Liver (tissue), 9 donors: ENCODE results near the gene JAZF1. TPM values are rescaled to one million over a fixed set of nuclear protein-coding genes. Genes with fewer than 3 reads are reported as not detected.

Source experiments
- DNase-seq: peaks from one replicate; pipeline ENCODE4 v3.0.0-alpha.2; 2017; ENCODE audit warnings: low spot score
- H3K27ac ChIP-seq, 2 donors: one replicate each; pipeline ENCODE4 v1.7.0; 2013; ENCODE audit warnings: inconsistent platforms in 2 of 2, low read length in 2 of 2, control low read depth in 1 of 2, low read depth in 1 of 2, mild to moderate bottlenecking in 1 of 2
- H3K27me3 ChIP-seq, 4 donors: one replicate each; pipeline versions ENCODE4 v1.6.1 to v1.7.0; 2013; ENCODE audit warnings: low read length in 3 of 4, inconsistent platforms in 1 of 4, mild to moderate bottlenecking in 1 of 4, moderate library complexity in 1 of 4; ENCODE audit not compliant: control insufficient read depth in 4 of 4, insufficient read depth in 4 of 4
- H3K36me3 ChIP-seq, 4 donors: one replicate each; pipeline versions ENCODE4 v1.6.1 to v1.7.0; 2013; ENCODE audit warnings: low read length in 3 of 4, mild to moderate bottlenecking in 3 of 4, low read depth in 1 of 4, moderate library complexity in 1 of 4; ENCODE audit not compliant: control insufficient read depth in 4 of 4, insufficient read depth in 3 of 4
- H3K4me1 ChIP-seq, 4 donors: one replicate each; pipeline versions ENCODE4 v1.6.1 to v1.7.0; 2013; ENCODE audit warnings: low read length in 3 of 4, mild to moderate bottlenecking in 3 of 4, moderate library complexity in 1 of 4; ENCODE audit not compliant: control insufficient read depth in 4 of 4, insufficient read depth in 4 of 4
- H3K4me3 ChIP-seq, 3 donors: one replicate each; pipeline versions ENCODE4 v1.6.1 to v1.7.0; 2013; ENCODE audit warnings: low read length in 3 of 3, control low read depth in 1 of 3, low read depth in 1 of 3, mild to moderate bottlenecking in 1 of 3
- H3K9ac ChIP-seq, 2 donors: one replicate each; pipeline ENCODE4 v1.7.0; 2013; ENCODE audit warnings: low read length in 2 of 2, mild to moderate bottlenecking in 2 of 2, moderate library complexity in 2 of 2, control low read depth in 1 of 2, low read depth in 1 of 2
- H3K9me3 ChIP-seq, 4 donors: one replicate each; pipeline versions ENCODE4 v1.6.1 to v1.7.0; 2013; ENCODE audit warnings: low read length in 3 of 4; ENCODE audit not compliant: control insufficient read depth in 4 of 4
- ATF3 ChIP-seq: IDR thresholded peaks from 2 replicates; pipeline ENCODE4 v1.6.1; 2016; ENCODE audit warnings: antibody characterized with exemption
- CTCF ChIP-seq: fragments of 150-350 bp; IDR thresholded peaks from 2 replicates; pipeline ENCODE4 v1.5.1; 2017; ENCODE audit warnings: improper control_type of control experiment, low read depth, low read length; ENCODE audit not compliant: missing input control
- EGR1 ChIP-seq, 2 donors: IDR thresholded peaks; 2 replicates each; pipeline ENCODE4 v1.6.1; 2016 to 2018; ENCODE audit warnings: antibody characterized with exemption in 2 of 2, low read depth in 2 of 2
- FOXA2 ChIP-seq: IDR thresholded peaks from 2 replicates; pipeline ENCODE4 v1.6.1; 2016; ENCODE audit warnings: antibody characterized with exemption
- GABPA ChIP-seq, 2 donors: IDR thresholded peaks in 1 of 2; conservative IDR thresholded peaks in 1 of 2; 2 replicates each; pipeline ENCODE4 v1.6.1; 2016; ENCODE audit warnings: antibody characterized with exemption in 2 of 2, mild to moderate bottlenecking in 1 of 2, moderate library complexity in 1 of 2
- HNF4A ChIP-seq, 2 donors: conservative IDR thresholded peaks; 2 replicates each; pipeline ENCODE4 v1.6.1; 2016; ENCODE audit warnings: antibody characterized with exemption in 2 of 2, mild to moderate bottlenecking in 2 of 2
- HNF4G ChIP-seq: IDR thresholded peaks from 2 replicates; pipeline ENCODE4 v1.6.1; 2016; ENCODE audit warnings: antibody characterized with exemption
- JUND ChIP-seq, 2 donors: IDR thresholded peaks; 2 replicates each; pipeline ENCODE4 v1.6.1; 2016; ENCODE audit warnings: antibody characterized with exemption in 2 of 2
- MAX ChIP-seq: IDR thresholded peaks from 2 replicates; pipeline ENCODE4 v1.6.1; 2016; ENCODE audit warnings: antibody characterized with exemption
- NR2F2 ChIP-seq: IDR thresholded peaks from 2 replicates; pipeline ENCODE4 v1.6.1; 2016; ENCODE audit warnings: antibody characterized with exemption
- RAD21 ChIP-seq, 2 donors: IDR thresholded peaks; 2 replicates each; pipeline ENCODE4 v1.6.1; 2016; ENCODE audit warnings: antibody characterized with exemption in 2 of 2, mild to moderate bottlenecking in 2 of 2
- REST ChIP-seq: IDR thresholded peaks from 2 replicates; pipeline ENCODE4 v1.6.1; 2016; ENCODE audit warnings: antibody characterized with exemption, mild to moderate bottlenecking
- RXRA ChIP-seq, 2 donors: IDR thresholded peaks; 2 replicates each; pipeline ENCODE4 v1.6.1; 2017 to 2018; ENCODE audit warnings: antibody characterized with exemption in 2 of 2, mild to moderate bottlenecking in 1 of 2
- SP1 ChIP-seq: IDR thresholded peaks from 2 replicates; pipeline ENCODE4 v1.6.1; 2018; ENCODE audit warnings: antibody characterized with exemption, mild to moderate bottlenecking
- TAF1 ChIP-seq: conservative IDR thresholded peaks from 2 replicates; pipeline ENCODE4 v1.6.1; 2016; ENCODE audit warnings: antibody characterized with exemption, mild to moderate bottlenecking
- YY1 ChIP-seq: IDR thresholded peaks from 2 replicates; pipeline ENCODE4 v1.6.1; 2016; ENCODE audit warnings: antibody characterized with exemption, mild to moderate bottlenecking
- ZBTB33 ChIP-seq: IDR thresholded peaks from 2 replicates; pipeline ENCODE4 v1.6.1; 2016; ENCODE audit warnings: antibody characterized with exemption
- WGBS: extraction: QIAGEN DNeasy Blood & Tissue Kit; methylation state at CpG from one replicate; pipeline ENCODE4 v1.1.7; 2013; 5-methylcytosine and 5-hydroxymethylcytosine counted together
- polyA plus RNA-seq, 2 donors: library from polyadenylated mRNA; stranded (reverse) in 1 of 2; unstranded in 1 of 2; fragments of 200-250 nt in 1 of 2; fragments of >200 nt in 1 of 2; fragmentation: Nextera tagmentation in 1 of 2; extraction: Ambion mirVana in 1 of 2; gene quantifications; one replicate each; pipeline versions ENCODE4 v1.2.1 to v1.2.3, GENCODE V29; 2013 to 2015
- total RNA-seq, 2 donors: library from RNA; depleted of rRNA; stranded (reverse); fragments of >200 nt; gene quantifications; one replicate each; pipeline ENCODE4 v1.2.3, GENCODE V29; 2014
- donor health status: healthy.
- donor health status: healthy.
- donor health status: healthy.
- donor health status: healthy.
- donor health status: healthy.

JAZF1 gene
- total and polyA plus RNA-seq, 4 donors = 2.7 to 17.8 (median 4.0) TPM

GRCh38 chr7:27795977-27796376 is 384.6 kb downstream of the JAZF1 start:
- Histone ChIP-seq H3K27me3 (no peaks in the 10 kb centered on the region), H3K27ac (no peak overlapping the region), H3K9me3 (no peaks in the 10 kb centered on the region), H3K36me3 (peaks cover 4 to 31% (median 30%) of the 10 kb centered on the region in 4 donors), H3K4me1 (no peaks in the 10 kb centered on the region), H3K9ac (no peak overlapping the region), H3K4me3 (no peak overlapping the region)
- TF ChIP-seq SP1 = no peak
- WGBS = 96% methylated on average over 1 of the region's 1 CpG
- DNase-seq = no peak

GRCh38 chr7:27793780-27794179 is 386.8 kb downstream of the JAZF1 start:
- no peak for DNase-seq
- Histone ChIP-seq H3K9ac (no peak overlapping the region), H3K9me3 (no peaks in the 10 kb centered on the region), H3K4me3 (no peak overlapping the region), H3K27ac (no peak overlapping the region), H3K27me3 (no peaks in the 10 kb centered on the region), H3K36me3 (peaks cover 4 to 30% (median 27%) of the 10 kb centered on the region in 4 donors), H3K4me1 (no peaks in the 10 kb centered on the region)
- no peak for TF ChIP-seq ZBTB33
- no peak for TF ChIP-seq NR2F2
- TF ChIP-seq RAD21 (IDR thresholded peaks at IDR 0.05) = no peak
- TF ChIP-seq JUND (IDR thresholded peaks at IDR 0.05) = no peak
- no peak for TF ChIP-seq MAX
- TF ChIP-seq HNF4G = no peak
- TF ChIP-seq CTCF = no peak
- 91% methylated on average over 1 of the region's 1 CpG for WGBS

GRCh38 chr7:27788437-27788836 is 392.2 kb downstream of the JAZF1 start:
- H3K27ac ChIP-seq = no peak overlapping the region
- H3K9me3 ChIP-seq = no peaks in the 10 kb centered on the region
- peaks cover 0 to 4% (median 3%) of the 10 kb centered on the region in 4 donors for H3K4me1 ChIP-seq
- peaks cover 3 to 31% (median 27%) of the 10 kb centered on the region in 4 donors for H3K36me3 ChIP-seq
- H3K9ac ChIP-seq = no peak overlapping the region
- H3K27me3 ChIP-seq = no peaks in the 10 kb centered on the region
- DNase-seq = no peak
- H3K4me3 ChIP-seq = no peak overlapping the region
- TF ChIP-seq GABPA (IDR thresholded peaks at IDR 0.05 in 1 of 2, conservative IDR thresholded peaks at IDR 0.05 in 1 of 2) = no peak
- no peak for TF ChIP-seq HNF4A (conservative IDR thresholded peaks at IDR 0.05)
- TF ChIP-seq YY1 = no peak
- no peak for TF ChIP-seq ATF3
- TF ChIP-seq RAD21 (IDR thresholded peaks at IDR 0.05) = no peak
- no peak for TF ChIP-seq TAF1
- no peak for TF ChIP-seq ZBTB33
- TF ChIP-seq SP1 = no peak
- no peak for TF ChIP-seq RXRA (IDR thresholded peaks at IDR 0.05)
- TF ChIP-seq FOXA2 = no peak
- TF ChIP-seq EGR1 (IDR thresholded peaks at IDR 0.05; ENCODE audit: low read depth in 2 of 2) = no peak
- no peak for TF ChIP-seq REST
